H9 (cell line): ENCODE measurements around the gene TAOK1. TPM values are rescaled to one million over a fixed set of nuclear protein-coding genes. Genes with fewer than 3 reads are reported as not detected.

Experiments
- DNase-seq: peaks from one replicate; pipeline ENCODE4 v3.0.0-alpha.2; 2017
- H2AFZ ChIP-seq: one replicate; pipeline ENCODE4 v1.6.1; 2013; ENCODE audit warnings: mild to moderate bottlenecking, low read length, control low read depth, moderate library complexity
- H2AK5ac ChIP-seq: 2 replicates; pipeline ENCODE4 v1.6.1; 2013; ENCODE audit warnings: low read length, control low read depth, mixed read lengths; ENCODE audit not compliant: insufficient read length
- H2BK120ac ChIP-seq: one replicate; pipeline ENCODE4 v1.6.1; 2013; ENCODE audit warnings: low read depth, mild to moderate bottlenecking, low read length, control low read depth, inconsistent platforms; ENCODE audit not compliant: poor library complexity, severe bottlenecking
- H2BK12ac ChIP-seq: 2 replicates; pipeline ENCODE4 v1.6.1; 2013; ENCODE audit warnings: low read length, control low read depth, mixed read lengths, low read depth; ENCODE audit not compliant: insufficient read length
- H2BK15ac ChIP-seq: 2 replicates; pipeline ENCODE4 v1.6.1; 2013; ENCODE audit warnings: low read depth, low read length, control low read depth
- H2BK20ac ChIP-seq: one replicate; pipeline ENCODE4 v1.6.1; 2013; ENCODE audit warnings: low read depth, mild to moderate bottlenecking, low read length, control low read depth, inconsistent platforms; ENCODE audit not compliant: poor library complexity, severe bottlenecking
- H2BK5ac ChIP-seq: 2 replicates; pipeline ENCODE4 v1.6.1; 2013; ENCODE audit warnings: low read length, control low read depth, mixed read lengths; ENCODE audit not compliant: insufficient read length
- H3K14ac ChIP-seq: 2 replicates; pipeline ENCODE4 v1.6.1; 2013; ENCODE audit warnings: low read length, control low read depth; ENCODE audit not compliant: insufficient read depth
- H3K18ac ChIP-seq: 2 replicates; pipeline ENCODE4 v1.6.1; 2013; ENCODE audit warnings: low read depth, mild to moderate bottlenecking, mixed read lengths, low read length, control low read depth; ENCODE audit not compliant: insufficient read length
- H3K23ac ChIP-seq: 2 replicates; pipeline ENCODE4 v1.6.1; 2013; ENCODE audit warnings: low read length, control low read depth, mixed read lengths, low read depth; ENCODE audit not compliant: insufficient read length
- H3K23me2 ChIP-seq: 2 replicates; pipeline ENCODE4 v1.6.1; 2013; ENCODE audit warnings: low read depth, mild to moderate bottlenecking, mixed read lengths, low read length, control low read depth; ENCODE audit not compliant: insufficient read length, poor library complexity, severe bottlenecking
- H3K27ac ChIP-seq: 2 replicates; pipeline ENCODE4 v1.5.1; 2013; ENCODE audit warnings: low read length, control low read depth, mixed read lengths, low read depth; ENCODE audit not compliant: insufficient read length
- H3K27me3 ChIP-seq: 2 replicates; pipeline ENCODE4 v1.6.1; 2013; ENCODE audit warnings: low read length, control low read depth, inconsistent platforms; ENCODE audit not compliant: insufficient read depth
- H3K4ac ChIP-seq: 2 replicates; pipeline ENCODE4 v1.6.1; 2013; ENCODE audit warnings: low read depth, mild to moderate bottlenecking, control low read depth, inconsistent platforms, low read length, moderate library complexity
- H3K4me1 ChIP-seq: 2 replicates; pipeline ENCODE4 v1.6.1; 2013; ENCODE audit warnings: low read length, control low read depth, inconsistent platforms; ENCODE audit not compliant: insufficient read depth
- H3K4me2 ChIP-seq: 2 replicates; pipeline ENCODE4 v1.6.1; 2013; ENCODE audit warnings: low read length, control low read depth, mixed read lengths; ENCODE audit not compliant: insufficient read length, insufficient read depth
- H3K56ac ChIP-seq: 2 replicates; pipeline ENCODE4 v1.6.1; 2013; ENCODE audit warnings: low read depth, mild to moderate bottlenecking, mixed read lengths, low read length, control low read depth; ENCODE audit not compliant: insufficient read length
- H3K79me1 ChIP-seq: 2 replicates; pipeline ENCODE4 v1.6.1; 2013; ENCODE audit warnings: low read depth, mild to moderate bottlenecking, moderate library complexity, low read length, control low read depth, inconsistent platforms; ENCODE audit not compliant: insufficient read depth, poor library complexity, severe bottlenecking
- H3K79me2 ChIP-seq: 2 replicates; pipeline ENCODE4 v1.6.1; 2013; ENCODE audit warnings: low read length, control low read depth, inconsistent platforms; ENCODE audit not compliant: insufficient read depth
- H3K9ac ChIP-seq: 2 replicates; pipeline ENCODE4 v1.6.1; 2013; ENCODE audit warnings: low read length, control low read depth, mixed read lengths; ENCODE audit not compliant: insufficient read length; ENCODE audit errors: extremely low read depth
- H3K9me3 ChIP-seq: one replicate; pipeline ENCODE4 v1.6.1; 2013; ENCODE audit warnings: low read depth, low read length, inconsistent platforms; ENCODE audit not compliant: control insufficient read depth
- H3T11ph ChIP-seq: one replicate; pipeline ENCODE4 v1.6.1; 2013; ENCODE audit warnings: mild to moderate bottlenecking, low read length, control low read depth, inconsistent platforms
- H4K20me1 ChIP-seq: one replicate; pipeline ENCODE4 v1.6.1; 2013; ENCODE audit not compliant: control insufficient read depth, insufficient read length, insufficient read depth
- H4K5ac ChIP-seq: 2 replicates; pipeline ENCODE4 v1.6.1; 2013; ENCODE audit warnings: low read depth, mild to moderate bottlenecking, mixed read lengths, low read length, control low read depth; ENCODE audit not compliant: insufficient read length
- H4K8ac ChIP-seq: replicated peaks from 2 replicates; pipeline ENCODE4 v1.6.1; 2013; ENCODE audit warnings: low read length, control low read depth, mixed read lengths, low read depth; ENCODE audit not compliant: insufficient read length
- H4K91ac ChIP-seq: 2 replicates; pipeline ENCODE4 v1.6.1; 2013; ENCODE audit warnings: low read depth, mild to moderate bottlenecking, moderate library complexity, mixed read lengths, low read length, control low read depth; ENCODE audit not compliant: insufficient read length
- H3K27ac Mint-ChIP-seq, 3 experiments: 2 replicates in 2 of 3; 3 replicates in 1 of 3; pipeline ENCODE4 v1.8.0; 2020 to 2021; ENCODE audit warnings: mixed read lengths in 3 of 3, mild to moderate bottlenecking in 1 of 3, moderate library complexity in 1 of 3
- H3K27me3 Mint-ChIP-seq: 2 replicates; pipeline ENCODE4 v1.8.0; 2021; ENCODE audit warnings: low read depth, mild to moderate bottlenecking, moderate library complexity, mixed read lengths
- H3K36me3 Mint-ChIP-seq, 3 experiments: 2 replicates in 2 of 3; 3 replicates in 1 of 3; pipeline ENCODE4 v1.8.0; 2020 to 2021; ENCODE audit warnings: low read depth in 3 of 3, mixed read lengths in 3 of 3; ENCODE audit not compliant: insufficient read depth in 1 of 3
- H3K4me1 Mint-ChIP-seq, 2 experiments: 2 replicates each; pipeline ENCODE4 v1.8.0; 2020; ENCODE audit warnings: mixed read lengths in 2 of 2
- H3K4me3 Mint-ChIP-seq, 2 experiments: 2 replicates in 1 of 2; 3 replicates in 1 of 2; pipeline ENCODE4 v1.8.0; 2020 to 2021; ENCODE audit warnings: mild to moderate bottlenecking in 2 of 2, mixed read lengths in 2 of 2, moderate library complexity in 1 of 2
- H3K9me3 Mint-ChIP-seq, 2 experiments: 2 replicates in 1 of 2; 3 replicates in 1 of 2; pipeline ENCODE4 v1.8.0; 2020; ENCODE audit warnings: mild to moderate bottlenecking in 2 of 2, mixed read lengths in 2 of 2, moderate library complexity in 1 of 2
- WGBS: extraction: QIAGEN DNeasy Blood & Tissue Kit; methylation state at CpG from one replicate; pipeline ENCODE4 v1.1.7; 2013; ENCODE audit warnings: missing lambda C conversion rate, low lambda C conversion rate, mixed read lengths; ENCODE audit not compliant: insufficient read length; ENCODE audit errors: extremely low coverage; 5-methylcytosine and 5-hydroxymethylcytosine counted together
- total RNA-seq: library from RNA; stranded (reverse); gene quantifications from 2 replicates; pipeline ENCODE4 v1.2.1, GENCODE V29; 2021
- TF ChIP-seq, protein P1 (sequence below): fragments of 200-600 bp; sonication (generic); conservative IDR thresholded peaks from 3 replicates; pipeline ENCODE4 v1.8.0; 2021; ENCODE audit warnings: antibody characterized with exemption, mild to moderate bottlenecking

The TAOK1 gene
- total RNA-seq, 1 experiment from 2014 or later: 93.0 TPM

DNA sequence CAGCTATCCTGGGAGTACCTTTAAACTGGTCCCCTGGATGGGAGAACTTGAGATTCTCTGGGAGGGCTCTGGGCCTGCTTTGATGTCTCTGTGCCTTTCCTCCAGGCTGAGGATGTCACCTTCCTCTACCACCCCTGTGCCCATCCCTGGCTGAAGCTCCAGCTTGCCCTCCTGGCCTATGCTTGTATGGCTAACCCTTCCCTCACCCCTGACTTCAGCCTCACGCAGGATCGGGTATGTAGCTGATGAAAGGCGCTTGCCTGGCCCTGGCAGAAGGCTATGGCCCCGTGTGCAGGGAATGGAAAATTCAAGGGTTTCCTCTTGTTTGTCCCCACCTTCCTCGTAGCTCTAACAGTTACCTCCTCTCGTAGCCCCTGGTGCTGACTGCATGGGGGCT lies 181.3 kb downstream of the TAOK1 start:
- H3K56ac ChIP-seq: no peak overlapping the region
- peaks cover 10 to 33% (median 25%) of the 10 kb centered on the region in 3 experiments; a peak in 6 of 7 replicates for H3K36me3 Mint-ChIP-seq
- no peak overlapping the region for H4K91ac ChIP-seq
- H3K9ac ChIP-seq: no peak overlapping the region
- no peak overlapping the region for H3K14ac ChIP-seq
- no peak overlapping the region for H2AFZ ChIP-seq
- no peak overlapping the region for H3K4me3 Mint-ChIP-seq
- TF ChIP-seq, protein P1, sequence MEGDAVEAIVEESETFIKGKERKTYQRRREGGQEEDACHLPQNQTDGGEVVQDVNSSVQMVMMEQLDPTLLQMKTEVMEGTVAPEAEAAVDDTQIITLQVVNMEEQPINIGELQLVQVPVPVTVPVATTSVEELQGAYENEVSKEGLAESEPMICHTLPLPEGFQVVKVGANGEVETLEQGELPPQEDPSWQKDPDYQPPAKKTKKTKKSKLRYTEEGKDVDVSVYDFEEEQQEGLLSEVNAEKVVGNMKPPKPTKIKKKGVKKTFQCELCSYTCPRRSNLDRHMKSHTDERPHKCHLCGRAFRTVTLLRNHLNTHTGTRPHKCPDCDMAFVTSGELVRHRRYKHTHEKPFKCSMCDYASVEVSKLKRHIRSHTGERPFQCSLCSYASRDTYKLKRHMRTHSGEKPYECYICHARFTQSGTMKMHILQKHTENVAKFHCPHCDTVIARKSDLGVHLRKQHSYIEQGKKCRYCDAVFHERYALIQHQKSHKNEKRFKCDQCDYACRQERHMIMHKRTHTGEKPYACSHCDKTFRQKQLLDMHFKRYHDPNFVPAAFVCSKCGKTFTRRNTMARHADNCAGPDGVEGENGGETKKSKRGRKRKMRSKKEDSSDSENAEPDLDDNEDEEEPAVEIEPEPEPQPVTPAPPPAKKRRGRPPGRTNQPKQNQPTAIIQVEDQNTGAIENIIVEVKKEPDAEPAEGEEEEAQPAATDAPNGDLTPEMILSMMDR: no peak
- H2BK5ac ChIP-seq: no peak overlapping the region
- H3K4me1 Mint-ChIP-seq: peaks cover 8 to 15% of the 10 kb centered on the region in 2 experiments
- no peak overlapping the region for H3K4ac ChIP-seq
- no peak overlapping the region for H3K27ac Mint-ChIP-seq
- no peaks in the 10 kb centered on the region; a peak in 1 of 5 replicates for H3K9me3 Mint-ChIP-seq
- no peak overlapping the region for H2BK12ac ChIP-seq
- no peak overlapping the region for H2AK5ac ChIP-seq
- H2BK20ac ChIP-seq: no peak overlapping the region
- H3K4me1 ChIP-seq: no peaks in the 10 kb centered on the region
- no peak overlapping the region for H3K4me2 ChIP-seq
- H3K27me3 Mint-ChIP-seq: peaks cover 21% of the 10 kb centered on the region
- H3K79me1 ChIP-seq: no peaks in the 10 kb centered on the region
- no peak overlapping the region for H2BK120ac ChIP-seq
- no peaks in the 10 kb centered on the region; the same call in 1 of the 2 replicates for H3K27me3 ChIP-seq
- no peak for DNase-seq
- H4K20me1 ChIP-seq: peaks cover 1% of the 10 kb centered on the region
- H3K23ac ChIP-seq: no peak overlapping the region
- H3K9me3 ChIP-seq: no peaks in the 10 kb centered on the region
- no CpG with 5 or more reads among the region's 6 CpGs for WGBS
- H2BK15ac ChIP-seq: no peak overlapping the region
- peaks cover 23% of the 10 kb centered on the region for H3K23me2 ChIP-seq
- no peaks in the 10 kb centered on the region for H3K79me2 ChIP-seq
- H3K18ac ChIP-seq: no peak overlapping the region
- no peak overlapping the region for H4K8ac ChIP-seq
- H4K5ac ChIP-seq: no peak overlapping the region
- no peak overlapping the region for H3T11ph ChIP-seq
- no peak overlapping the region for H3K27ac ChIP-seq
